ENCODE results near the gene SRGAP1.
"Not testable (repeated sequence)": the region's sequence is repeated elsewhere in the genome, so short reads cannot be mapped to it uniquely, and the experiment has no call there.

The SRGAP1 gene

GRCh38 chr12:64053117-64053516, 208.6 kb downstream of the SRGAP1 start:
- DNase-seq (ENCODE audit: low read depth in 3 of 3) = no peak

- DNase-seq (ENCODE audit: low read depth in 3 of 3) = no peak
These were observed 209.6 kb downstream of the SRGAP1 start for GRCh38 chr12:64054079-64054520.

GRCh38 chr12:64056741-64057140, 212.2 kb downstream of the SRGAP1 start:
- DNase-seq (ENCODE audit: low read depth in 3 of 3) = no peak

DNA sequence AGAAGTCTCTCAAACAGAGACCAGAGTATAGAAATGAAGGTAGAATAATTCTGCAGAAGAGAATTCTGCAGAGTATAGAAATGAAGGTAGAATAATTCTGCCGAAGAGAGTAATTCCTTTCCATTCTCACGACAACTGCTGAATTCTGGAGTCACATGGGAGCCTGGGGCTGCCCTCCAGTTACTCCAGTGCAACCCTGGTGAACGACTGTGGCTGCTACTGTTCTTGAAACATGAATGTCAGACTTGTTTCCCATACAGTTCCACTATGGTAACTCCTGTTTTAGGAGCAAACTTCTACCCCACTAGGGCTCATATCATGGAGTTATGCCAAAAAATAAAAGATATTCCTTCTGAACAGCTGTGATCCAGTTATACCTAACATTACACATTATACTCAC, 213.2 kb downstream of the SRGAP1 start:
- no peak for DNase-seq (ENCODE audit: low read depth in 3 of 3)

- DNase-seq (ENCODE audit: low read depth in 3 of 3) = no peak
These were observed 214.2 kb downstream of the SRGAP1 start for GRCh38 chr12:64058541-64059265.

- no peak for DNase-seq (ENCODE audit: low read depth in 3 of 3)
These were observed 215.2 kb downstream of the SRGAP1 start for GRCh38 chr12:64059685-64060084.

DNA sequence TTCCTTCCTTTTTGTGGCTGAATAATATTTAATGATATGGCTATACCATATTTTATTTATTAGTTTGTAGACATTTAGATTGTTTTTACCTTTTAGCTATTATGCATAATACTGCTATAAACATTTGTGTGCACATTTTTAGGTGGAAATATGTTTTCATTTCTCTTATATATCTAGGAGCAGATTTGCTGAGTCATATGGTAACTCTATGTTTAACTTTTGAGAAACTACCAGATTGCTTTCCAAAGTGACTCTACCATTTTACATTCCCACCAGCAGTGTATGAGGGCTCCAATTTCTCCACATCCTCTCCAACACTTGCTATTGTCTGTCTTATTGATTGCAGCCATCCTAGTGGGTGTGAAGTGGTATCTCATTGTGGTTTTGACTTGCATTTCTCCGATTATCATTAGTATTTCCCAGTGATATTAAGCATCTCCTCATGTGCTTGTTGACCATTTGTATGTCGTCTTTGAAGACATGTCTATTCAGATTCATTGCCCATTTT, 217.4 kb downstream of the SRGAP1 start:
- no peak for DNase-seq (ENCODE audit: low read depth in 3 of 3)

DNA sequence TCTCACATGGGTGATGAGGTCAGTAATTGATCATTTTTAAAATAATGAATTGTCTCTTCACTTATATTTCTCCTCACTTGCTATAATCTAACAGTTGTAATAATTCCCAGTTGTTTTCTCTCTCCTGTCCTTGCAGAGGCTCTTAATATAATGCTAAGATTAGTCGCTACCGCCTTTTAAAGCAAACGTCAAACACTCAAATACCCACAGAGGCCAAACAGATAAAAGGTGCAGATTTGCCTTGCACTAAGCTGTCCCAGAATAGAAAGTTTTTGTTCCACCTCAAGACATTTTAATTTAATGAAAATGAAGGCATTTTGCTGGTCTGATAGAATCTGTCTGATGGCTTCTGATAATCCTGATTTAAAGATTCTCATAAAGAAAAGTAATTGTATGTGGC, 218.6 kb downstream of the SRGAP1 start:
- DNase-seq (ENCODE audit: low read depth in 3 of 3) = no peak

DNA sequence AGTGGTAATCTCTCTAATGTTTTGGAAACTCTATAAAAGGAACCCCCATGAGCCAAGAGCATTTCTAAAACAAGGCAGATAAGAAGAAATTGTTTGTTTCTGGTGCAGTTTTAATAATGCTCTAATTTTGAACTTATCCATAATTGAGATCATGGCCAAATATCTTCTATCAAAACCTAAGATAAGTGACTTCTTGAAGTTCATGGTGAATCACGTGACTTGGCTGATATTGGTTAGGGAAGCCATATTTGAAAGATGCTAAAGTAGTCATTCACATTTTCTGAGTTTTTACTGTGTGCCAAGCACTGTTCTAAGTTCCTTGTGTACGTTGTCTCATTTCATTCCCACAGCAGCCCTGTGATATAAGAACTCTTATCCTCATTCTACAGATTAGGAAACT, 219.7 kb downstream of the SRGAP1 start:
- DNase-seq (ENCODE audit: low read depth in 3 of 3) = no peak

DNA sequence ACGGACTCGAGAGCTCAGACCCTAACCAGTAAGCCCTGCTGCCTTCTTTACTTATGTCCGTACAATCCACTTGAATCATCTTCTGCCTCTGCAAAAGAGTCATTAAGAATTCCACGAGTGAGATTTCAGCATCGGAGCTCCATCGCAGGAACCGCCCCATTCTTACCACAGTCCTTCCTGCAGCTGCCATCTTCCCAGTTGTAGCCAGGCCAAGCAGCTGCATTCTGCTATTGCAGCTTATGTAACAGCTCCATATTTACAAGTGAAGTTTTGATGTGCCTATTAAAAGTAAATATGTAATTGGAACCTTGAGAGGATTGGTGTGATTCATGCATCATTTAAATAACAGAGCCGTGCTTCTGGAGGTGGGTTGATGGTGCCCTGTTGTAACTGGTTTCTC, 220.2 kb downstream of the SRGAP1 start:
- DNase-seq (ENCODE audit: low read depth in 3 of 3) = no peak

DNA sequence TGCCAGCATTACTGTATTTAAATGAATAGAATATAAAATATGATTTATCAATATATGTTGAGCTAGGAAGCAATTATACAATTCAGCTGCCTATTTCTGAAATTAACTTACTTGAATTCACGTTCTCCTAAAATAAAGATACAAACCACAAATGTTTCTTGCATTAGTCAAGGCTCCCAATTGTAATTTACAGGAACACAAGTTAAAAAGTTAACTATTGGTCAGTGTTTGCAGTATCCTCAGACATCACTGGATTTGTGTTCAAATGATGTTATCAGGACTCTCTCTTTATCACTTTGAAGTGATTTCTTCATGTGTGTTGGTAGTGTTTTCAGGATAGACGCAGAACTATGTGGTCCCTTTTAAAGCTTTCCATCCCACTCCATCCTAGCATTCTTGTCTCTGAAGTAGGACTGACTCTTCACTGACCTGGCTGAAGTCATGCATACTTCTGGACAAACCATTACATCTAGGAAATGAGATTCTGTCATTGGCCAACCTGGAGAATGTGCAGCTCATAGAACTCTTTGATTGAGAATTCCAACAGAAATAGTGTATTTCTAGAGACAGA, 221.5 kb downstream of the SRGAP1 start:
- no peak for DNase-seq (ENCODE audit: low read depth in 3 of 3)

DNA sequence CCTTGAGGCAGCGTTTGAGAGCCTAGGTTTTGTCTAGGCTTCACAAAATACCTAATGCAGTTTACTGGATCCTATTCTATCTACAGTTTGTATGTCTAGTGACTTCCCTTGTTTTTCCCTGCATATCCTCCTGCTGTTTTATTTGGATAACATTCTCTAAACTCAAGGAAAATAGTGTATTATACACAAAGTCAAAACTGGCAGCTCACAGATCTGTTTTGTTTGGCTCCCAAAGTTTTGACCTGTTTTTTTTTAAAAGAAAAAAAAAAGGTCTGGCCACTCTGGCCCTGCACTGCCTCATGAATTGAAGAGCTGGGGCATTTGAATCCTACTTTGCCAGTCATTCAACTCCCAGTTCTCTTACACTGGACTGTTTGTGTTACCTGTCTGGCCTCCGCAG, 222.3 kb downstream of the SRGAP1 start:
- DNase-seq (ENCODE audit: low read depth in 3 of 3) = no peak

DNA sequence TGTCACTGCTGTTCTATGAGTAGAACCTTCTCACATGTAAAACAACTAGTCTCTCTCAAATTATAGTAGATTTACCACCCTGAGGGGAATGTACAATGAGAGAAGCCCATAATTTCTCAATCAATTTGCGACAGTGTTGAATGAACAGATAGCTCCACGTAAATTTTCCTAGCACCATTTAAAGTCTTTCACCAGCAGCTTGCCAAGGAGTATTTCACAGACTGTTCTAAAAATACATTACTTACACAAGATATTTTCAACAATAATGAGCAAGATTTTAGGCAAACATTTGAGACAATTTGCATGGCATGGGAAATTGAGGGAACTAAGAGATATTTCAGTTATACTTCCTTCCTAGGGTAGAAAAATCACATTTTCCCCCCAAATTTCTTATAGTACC, 226.0 kb downstream of the SRGAP1 start:
- no peak for DNase-seq (ENCODE audit: low read depth in 3 of 3)

DNA sequence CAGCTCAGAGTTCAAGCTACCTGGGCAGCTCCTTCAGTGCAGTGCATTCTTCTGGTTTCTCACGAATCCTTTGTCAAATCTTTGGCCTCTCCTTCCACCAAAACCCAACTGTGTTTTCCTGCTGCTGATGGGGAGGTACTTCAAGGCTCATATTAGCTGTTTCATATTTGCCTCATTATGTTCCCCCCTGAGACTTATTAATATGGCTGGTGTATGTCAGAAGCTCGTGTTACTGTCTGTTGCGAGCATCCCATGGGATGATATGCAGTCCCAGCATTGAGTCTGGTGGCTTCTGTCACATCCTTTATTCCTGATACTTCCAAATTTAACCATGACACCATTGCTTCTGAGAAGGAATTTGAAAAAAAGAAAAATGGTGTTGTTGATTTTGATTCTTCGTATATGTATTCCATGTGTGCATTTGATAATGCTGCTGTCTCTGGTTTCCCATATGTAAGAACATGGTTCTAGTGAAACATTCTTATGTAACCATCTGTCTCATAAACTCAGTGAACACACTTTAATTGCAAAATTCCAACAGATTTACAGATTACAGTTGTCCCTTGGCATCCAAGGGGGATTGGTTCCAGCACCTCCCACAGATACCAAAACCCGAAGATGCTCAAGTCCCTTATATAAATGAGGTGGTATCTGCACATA, 228.5 kb downstream of the SRGAP1 start:
- DNase-seq (ENCODE audit: low read depth in 3 of 3) = no peak

- DNase-seq (ENCODE audit: low read depth in 3 of 3) = not testable (repeated sequence)
These were observed 232.1 kb downstream of the SRGAP1 start for GRCh38 chr12:64076565-64076964.

DNA sequence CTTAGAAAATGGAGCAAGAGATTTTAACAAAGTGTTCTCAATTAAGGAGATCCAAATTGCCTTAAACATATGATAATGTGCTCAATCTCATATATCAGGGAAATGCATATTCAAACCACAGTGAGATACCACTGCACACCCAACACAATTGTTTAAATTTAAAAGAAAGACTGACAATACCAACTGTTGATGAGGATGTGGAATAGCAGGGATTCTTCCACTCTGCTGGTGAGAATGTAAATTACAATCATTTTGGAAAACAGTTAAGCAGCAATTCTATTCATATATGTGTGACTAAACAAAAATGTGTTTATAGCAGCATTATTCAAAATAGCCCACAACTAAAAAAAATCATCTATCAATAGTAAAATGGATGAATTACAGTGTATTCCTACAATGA, 233.4 kb downstream of the SRGAP1 start:
- DNase-seq (ENCODE audit: low read depth in 3 of 3) = no peak

DNA sequence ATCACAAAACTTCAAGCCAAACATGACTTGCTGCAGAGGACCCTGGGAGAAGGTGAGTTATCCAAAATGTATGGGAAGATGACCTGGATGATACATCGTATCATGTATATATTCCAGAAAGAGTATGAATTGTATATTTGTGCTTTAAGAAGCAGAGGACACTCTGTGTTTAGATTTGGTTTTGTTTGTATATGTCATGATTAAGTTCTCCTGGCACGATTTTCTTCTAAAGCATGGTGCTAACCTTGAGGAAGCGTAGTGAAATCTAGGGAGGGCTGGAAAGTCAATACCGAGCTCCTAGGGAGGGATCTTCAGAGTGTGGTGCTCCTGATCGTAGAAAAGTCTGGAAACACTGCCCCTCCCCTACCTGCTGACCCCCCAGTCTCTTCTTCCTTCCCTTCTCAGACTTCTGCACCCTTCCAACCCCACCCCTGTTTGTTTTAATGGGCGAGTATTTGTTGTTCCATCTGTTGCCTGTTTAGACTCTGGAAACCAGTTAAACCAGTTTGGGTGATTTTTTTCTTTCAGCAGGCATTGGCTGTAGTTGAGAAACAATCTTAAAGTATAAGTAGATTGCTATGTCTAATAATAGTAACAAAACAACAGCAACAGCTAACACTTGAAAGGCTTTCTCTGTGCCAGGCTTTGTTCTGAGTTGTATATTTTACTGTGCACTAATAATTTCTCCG, 236.0 kb downstream of the SRGAP1 start:
- no peak for DNase-seq (ENCODE audit: low read depth in 3 of 3)

DNA sequence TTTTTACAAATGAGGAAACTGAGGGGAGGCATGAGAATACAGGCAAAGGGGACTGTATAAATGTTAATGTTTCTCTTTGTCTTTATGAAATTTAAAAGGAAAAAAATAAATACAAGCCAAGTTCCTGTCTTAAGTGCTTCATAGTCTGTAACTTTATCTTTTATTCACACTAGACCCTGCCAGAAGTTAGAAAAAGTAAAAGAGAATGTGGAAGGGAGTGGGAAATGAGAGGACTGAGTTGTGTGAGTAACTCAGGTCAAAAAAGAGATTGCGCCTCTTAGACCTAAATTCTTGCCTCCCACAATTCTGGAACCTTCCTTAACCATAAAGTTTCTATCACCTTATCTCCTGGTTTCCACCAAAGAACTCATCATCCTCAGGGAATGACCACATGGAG, 236.5 kb downstream of the SRGAP1 start:
- no peak for DNase-seq (ENCODE audit: low read depth in 3 of 3)

- DNase-seq (ENCODE audit: low read depth in 3 of 3) = no peak
These were observed 237.6 kb downstream of the SRGAP1 start for GRCh38 chr12:64082116-64082515.

DNA sequence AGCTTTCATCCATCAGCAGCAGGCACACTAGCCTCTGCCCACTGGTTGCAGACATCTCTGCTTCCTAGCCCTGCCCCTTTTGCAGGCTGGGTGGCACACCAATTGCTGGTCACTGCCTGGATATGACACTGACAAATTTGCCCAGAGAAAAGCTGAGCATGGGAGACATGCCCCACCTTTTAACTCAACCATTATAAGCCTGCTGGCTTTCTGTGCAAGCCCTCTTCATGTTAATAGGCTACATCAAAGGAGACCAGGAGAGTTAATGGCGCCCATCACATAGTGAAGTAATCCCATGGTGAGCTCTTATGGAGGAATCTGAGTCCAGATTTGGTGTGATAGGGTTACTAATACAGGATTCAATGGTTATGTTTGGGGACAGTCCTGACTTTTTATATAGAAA, 238.4 kb downstream of the SRGAP1 start:
- no peak for DNase-seq (ENCODE audit: low read depth in 3 of 3)

DNA sequence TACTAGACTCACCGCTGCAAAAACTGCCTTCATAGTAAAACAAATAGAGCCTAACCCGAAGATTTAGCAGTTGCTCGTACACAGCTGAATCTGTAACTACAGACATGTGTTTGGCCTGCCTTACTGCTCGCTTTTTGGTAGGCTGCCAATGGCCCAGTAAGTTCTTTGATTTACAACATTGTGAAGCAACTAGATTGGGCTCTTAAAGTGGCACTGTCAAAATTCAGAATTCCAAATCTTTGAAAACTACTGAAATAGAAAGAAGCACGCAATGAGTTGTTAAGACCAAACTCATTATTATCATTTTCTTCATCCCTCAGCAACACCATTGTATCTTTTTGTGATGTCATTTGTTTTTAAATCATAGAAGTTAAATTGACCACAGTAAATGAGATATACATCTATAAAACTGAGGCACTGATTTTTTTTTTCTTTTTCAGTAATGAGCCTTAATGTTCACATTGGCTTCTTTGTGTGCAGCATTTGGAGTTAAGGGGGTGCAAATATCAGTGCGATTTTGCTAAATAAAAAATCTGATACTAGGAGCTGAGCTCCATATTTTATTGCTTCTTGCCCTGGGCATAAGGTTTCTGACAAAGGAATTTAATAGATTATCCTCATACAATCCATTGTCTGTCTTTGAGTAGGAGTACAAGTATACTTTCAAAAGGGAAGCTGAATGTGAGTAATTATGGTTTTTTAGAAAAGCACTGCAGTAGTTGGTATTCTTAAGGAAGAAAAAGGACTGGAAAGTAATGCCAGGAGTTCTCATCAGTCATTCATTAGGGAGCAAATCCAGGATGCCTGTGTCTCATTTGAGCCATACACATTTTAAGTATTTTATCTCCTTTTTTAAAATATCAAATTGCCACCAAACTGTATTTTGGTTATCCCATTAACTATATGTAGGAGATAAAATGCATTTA, 239.0 kb downstream of the SRGAP1 start:
- no peak for DNase-seq (ENCODE audit: low read depth in 3 of 3)

Measured in stimulated activated CD4-positive, alpha-beta T cell treated with anti-CD3 and anti-CD28 coated beads, TNF-alpha, amount 100 ng/mL, for 48 hours (primary cell).